Stomach (tissue), 9 donors: ENCODE results near the gene ARHGEF12. TPM values are rescaled to one million over a fixed set of nuclear protein-coding genes. Genes with fewer than 3 reads are reported as not detected.
A peak's percentile ranks its signal among the peaks of the same experiment; 100 is the strongest.

Experiments
- DNase-seq, 2 donors: peaks; one replicate each; pipeline versions ENCODE4 v3.0.0 to v3.0.0-alpha.2; 2013 to 2019
- H3K27ac ChIP-seq, 5 donors: fragments of 200-600 bp in 4 of 5; sonication (generic) in 4 of 5; one replicate each; pipeline ENCODE4 v1.5.1; 2013 to 2019; ENCODE audit warnings: mild to moderate bottlenecking in 1 of 5, moderate library complexity in 1 of 5
- H3K27me3 ChIP-seq, 3 donors: fragments of 200-600 bp; sonication (generic); one replicate each; pipeline ENCODE4 v1.5.1; 2017 to 2019; ENCODE audit warnings: mixed run types in 1 of 3
- H3K36me3 ChIP-seq, 4 donors: fragments of 200-600 bp; sonication (generic); 1 replicate in 3 of 4; 2 replicates in 1 of 4; pipeline ENCODE4 v1.5.1; 2016 to 2019
- H3K4me1 ChIP-seq, 4 donors: fragments of 200-600 bp; sonication (generic); one replicate each; pipeline ENCODE4 v1.5.1; 2016 to 2019
- H3K4me3 ChIP-seq, 4 donors: fragments of 200-600 bp; sonication (generic) in 3 of 4; one replicate each; pipeline ENCODE4 v1.5.1; 2016 to 2019; ENCODE audit warnings: mild to moderate bottlenecking in 1 of 4
- H3K9me3 ChIP-seq, 4 donors: fragments of 200-600 bp; sonication (generic); one replicate each; pipeline ENCODE4 v1.5.1; 2016 to 2019
- EP300 ChIP-seq: sonication (generic); formaldehyde crosslinking; IDR thresholded peaks from one replicate; pipeline ENCODE4 v1.6.1; 2017; ENCODE audit warnings: antibody characterized with exemption
- POLR2A ChIP-seq, 4 donors: fragments of 450-650 bp; IDR thresholded peaks; one replicate each; pipeline ENCODE4 v1.6.1; 2016; ENCODE audit warnings: antibody characterized with exemption in 4 of 4, control low read depth in 2 of 4, mild to moderate bottlenecking in 1 of 4, moderate library complexity in 1 of 4
- POLR2AphosphoS5 ChIP-seq, 3 donors: sonication (generic); formaldehyde crosslinking; IDR thresholded peaks; one replicate each; pipeline ENCODE4 v1.6.1; 2016; ENCODE audit warnings: antibody characterized with exemption in 3 of 3
- WGBS, 5 donors: extraction: QIAGEN DNeasy Blood & Tissue Kit in 3 of 5; methylation state at CpG; one replicate each; pipeline versions ENCODE4 v1.1.5 to v1.1.7; 2013 to 2018; 5-methylcytosine and 5-hydroxymethylcytosine counted together
- intact Hi-C: fragments of 100-400 bp; cut with DNase I; formaldehyde crosslinking; loops from one replicate; pipeline ENCODE4 v1.15.1; 2023; ENCODE audit warnings: low total_unique reads
- polyA plus RNA-seq, 3 donors: library from polyadenylated mRNA; stranded (reverse); fragments of 200-250 nt; gene quantifications; one replicate each; pipeline ENCODE4 v1.2.3, GENCODE V29; 2013
- total RNA-seq, 5 donors: library from RNA; depleted of rRNA; stranded (reverse); fragments of >200 nt; gene quantifications; one replicate each; pipeline versions ENCODE4 v1.1.0 to v1.2.3, GENCODE V29; 2014 to 2016
- TF ChIP-seq, protein P1 (sequence below), 7 experiments: fragments of 450-650 bp in 4 of 7; fragments of 200-600 bp in 3 of 7; sonication (generic) in 3 of 7; IDR thresholded peaks; one replicate each; pipeline ENCODE4 v1.5.1; 2016 to 2019; ENCODE audit warnings: antibody characterized with exemption in 7 of 7, control low read depth in 2 of 7, mild to moderate bottlenecking in 1 of 7
- donor health status: healthy with polysubstance abuse.
- donor health status: Bipolar disorder and iron deficiency.
- donor health status: healthy.

The ARHGEF12 gene
- total and polyA plus RNA-seq, 8 donors = 11.5 to 186 (median 43.5) TPM

- TF ChIP-seq EP300 (no peak), POLR2A (IDR thresholded peaks at IDR 0.05) (no peak), POLR2AphosphoS5 (IDR thresholded peaks at IDR 0.05) (no peak)
- TF ChIP-seq, protein P1, sequence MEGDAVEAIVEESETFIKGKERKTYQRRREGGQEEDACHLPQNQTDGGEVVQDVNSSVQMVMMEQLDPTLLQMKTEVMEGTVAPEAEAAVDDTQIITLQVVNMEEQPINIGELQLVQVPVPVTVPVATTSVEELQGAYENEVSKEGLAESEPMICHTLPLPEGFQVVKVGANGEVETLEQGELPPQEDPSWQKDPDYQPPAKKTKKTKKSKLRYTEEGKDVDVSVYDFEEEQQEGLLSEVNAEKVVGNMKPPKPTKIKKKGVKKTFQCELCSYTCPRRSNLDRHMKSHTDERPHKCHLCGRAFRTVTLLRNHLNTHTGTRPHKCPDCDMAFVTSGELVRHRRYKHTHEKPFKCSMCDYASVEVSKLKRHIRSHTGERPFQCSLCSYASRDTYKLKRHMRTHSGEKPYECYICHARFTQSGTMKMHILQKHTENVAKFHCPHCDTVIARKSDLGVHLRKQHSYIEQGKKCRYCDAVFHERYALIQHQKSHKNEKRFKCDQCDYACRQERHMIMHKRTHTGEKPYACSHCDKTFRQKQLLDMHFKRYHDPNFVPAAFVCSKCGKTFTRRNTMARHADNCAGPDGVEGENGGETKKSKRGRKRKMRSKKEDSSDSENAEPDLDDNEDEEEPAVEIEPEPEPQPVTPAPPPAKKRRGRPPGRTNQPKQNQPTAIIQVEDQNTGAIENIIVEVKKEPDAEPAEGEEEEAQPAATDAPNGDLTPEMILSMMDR (IDR thresholded peaks at IDR 0.05) = no peak
- no peaks in the 10 kb centered on the region for H3K9me3 ChIP-seq
- H3K27ac ChIP-seq = no peak overlapping the region
- no peak overlapping the region for H3K4me3 ChIP-seq
- H3K36me3 ChIP-seq = no peaks in the 10 kb centered on the region
- peaks cover 19 to 93% (median 51%) of the 10 kb centered on the region in 4 donors for H3K4me1 ChIP-seq
- intact Hi-C loops = no loop called here
- no peaks in the 10 kb centered on the region for H3K27me3 ChIP-seq
- no peak for DNase-seq
These were observed 14.4 kb downstream of the ARHGEF12 start for GRCh38 chr11:120350637-120351036.

DNA sequence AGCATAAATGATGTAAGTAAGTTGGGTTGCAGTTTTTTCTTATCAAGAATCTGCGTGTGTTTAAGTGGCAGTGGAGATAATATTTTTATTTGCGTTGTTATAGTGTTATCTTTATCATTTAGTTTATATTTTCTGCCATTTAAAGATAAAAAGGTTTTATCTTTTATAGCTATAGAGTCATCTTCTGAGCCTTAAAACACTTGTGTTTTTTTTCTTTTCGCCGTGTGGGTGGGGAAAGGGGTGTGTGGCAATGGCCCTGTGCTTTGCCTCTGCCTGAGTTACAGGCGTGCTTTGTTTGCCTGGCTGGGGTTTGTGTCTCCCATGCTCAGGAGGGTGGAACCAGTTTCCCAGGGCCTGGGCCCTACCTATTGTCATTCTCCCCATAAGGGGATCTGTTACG, 16.2 kb downstream of the ARHGEF12 start:
- peak in 1 of 2 donors; percentile 49 for DNase-seq
- Histone ChIP-seq H3K4me1 (peaks cover 19 to 93% (median 38%) of the 10 kb centered on the region in 4 donors), H3K27ac (no peak overlapping the region), H3K9me3 (no peaks in the 10 kb centered on the region), H3K27me3 (no peaks in the 10 kb centered on the region), H3K4me3 (no peak overlapping the region), H3K36me3 (peaks cover 0 to 3% (median 0%) of the 10 kb centered on the region in 4 donors)
- WGBS, 5 donors = 22 to 68% (median 44%) methylated on average over 6 of the region's 6 CpGs
- intact Hi-C loops = no loop called here
- TF ChIP-seq EP300 (no peak), POLR2AphosphoS5 (IDR thresholded peaks at IDR 0.05) (no peak), POLR2A (IDR thresholded peaks at IDR 0.05) (no peak)
- TF ChIP-seq, protein P1 (IDR thresholded peaks at IDR 0.05) = no peak

- no peak overlapping the region for H3K4me3 ChIP-seq
- no peak for DNase-seq
- H3K27me3 ChIP-seq = no peaks in the 10 kb centered on the region
- H3K36me3 ChIP-seq = peaks cover 0 to 5% (median 0%) of the 10 kb centered on the region in 4 donors
- TF ChIP-seq POLR2AphosphoS5 (IDR thresholded peaks at IDR 0.05) = no peak
- no peak for TF ChIP-seq EP300
- no peak for TF ChIP-seq POLR2A (IDR thresholded peaks at IDR 0.05)
- TF ChIP-seq, protein P1 (IDR thresholded peaks at IDR 0.05) = no peak
- 26 to 47% (median 31%) methylated on average over 1 of the region's 1 CpG for WGBS, 5 donors
- no peak overlapping the region for H3K27ac ChIP-seq
- H3K9me3 ChIP-seq = no peaks in the 10 kb centered on the region
- H3K4me1 ChIP-seq = peaks cover 19 to 77% (median 34%) of the 10 kb centered on the region in 4 donors
- intact Hi-C loops = no loop called here
These were observed 17.9 kb downstream of the ARHGEF12 start for GRCh38 chr11:120354068-120354467.

- 54 to 63% (median 61%) methylated on average over 6 of the region's 6 CpGs for WGBS, 5 donors
- intact Hi-C loops = no loop called here
- Histone ChIP-seq H3K27ac (no peak overlapping the region), H3K9me3 (no peaks in the 10 kb centered on the region), H3K4me1 (peaks cover 19 to 70% (median 30%) of the 10 kb centered on the region in 4 donors), H3K36me3 (peaks cover 0 to 5% (median 0%) of the 10 kb centered on the region in 4 donors), H3K27me3 (no peaks in the 10 kb centered on the region), H3K4me3 (no peak overlapping the region)
- TF ChIP-seq POLR2A (IDR thresholded peaks at IDR 0.05) (no peak), POLR2AphosphoS5 (IDR thresholded peaks at IDR 0.05) (no peak), EP300 (no peak)
- TF ChIP-seq, protein P1 (IDR thresholded peaks at IDR 0.05) = no peak
- peak in 1 of 2 donors; percentile 36 for DNase-seq
These were observed 18.6 kb downstream of the ARHGEF12 start for GRCh38 chr11:120354779-120355178.
